Stimulated activated CD4-positive, alpha-beta T cell treated with anti-CD3 and anti-CD28 coated beads, Interleukin-4, amount 100 ng/mL, for 24 hours (primary cell): ENCODE data around the gene GPT2.
"Not testable (repeated sequence)": the region's sequence is repeated elsewhere in the genome, so short reads cannot be mapped to it uniquely, and the experiment has no call there.

ENCODE experiments used
- DNase-seq: peaks from one replicate; pipeline ENCODE4 v3.0.0-alpha.2; 2020

Gene GPT2

DNA sequence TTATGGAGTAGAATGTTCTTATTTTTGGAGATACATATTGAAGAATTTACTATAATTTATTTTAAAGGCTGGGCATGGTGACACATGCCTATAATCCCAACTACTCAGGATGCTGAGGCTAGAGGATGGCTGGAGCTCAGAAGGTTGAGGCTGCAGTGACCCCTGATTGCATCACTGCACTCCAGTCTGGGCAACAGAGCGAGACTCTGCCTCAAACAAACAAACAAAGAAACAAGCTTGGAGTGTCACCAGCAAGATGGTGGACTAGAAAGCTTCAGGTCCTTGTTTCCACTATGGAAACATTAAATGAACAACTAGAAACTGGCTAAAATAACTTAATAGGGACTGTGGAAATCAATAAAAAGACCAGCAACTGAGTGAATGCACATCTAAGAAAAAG lies 17.9 kb upstream of the GPT2 start:
- DNase-seq = no peak

DNA sequence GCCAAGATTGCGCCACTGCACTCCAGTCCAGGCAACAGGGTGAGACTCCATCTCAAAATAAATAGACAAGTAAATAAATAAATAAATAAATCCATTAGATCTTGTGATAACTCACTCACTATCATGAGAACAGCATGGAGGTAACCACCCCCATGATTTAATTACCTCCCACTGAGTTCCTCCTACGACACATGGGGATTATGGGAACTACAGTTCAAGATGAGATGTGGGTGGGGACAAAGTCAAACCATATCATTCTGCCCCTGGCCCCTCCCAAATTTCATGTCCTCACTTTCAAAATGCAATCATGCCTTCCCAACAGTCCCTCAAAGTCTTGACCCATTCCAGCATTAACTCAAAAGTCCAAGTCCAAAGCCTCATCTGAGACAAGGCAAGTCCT lies 16.7 kb upstream of the GPT2 start:
- not testable (repeated sequence) for DNase-seq

- DNase-seq = not testable (repeated sequence)
These were observed 15.3 kb upstream of the GPT2 start for GRCh38 chr16:46868891-46869290.

GRCh38 chr16:46871597-46871996 lies 12.6 kb upstream of the GPT2 start:
- no peak for DNase-seq

- DNase-seq = no peak
These were observed 11.0 kb upstream of the GPT2 start for GRCh38 chr16:46873201-46873600.

- DNase-seq = no peak
These were observed 8.9 kb upstream of the GPT2 start for GRCh38 chr16:46875243-46875642.

- DNase-seq = no peak
These were observed 1.7 kb upstream of the GPT2 start for GRCh38 chr16:46882304-46882939.

GRCh38 chr16:46882940-46883307 lies 1.2 kb upstream of the GPT2 start:
- DNase-seq = no peak

GRCh38 chr16:46883353-46883689 lies 841 bp upstream of the GPT2 start:
- peak; percentile 9 for DNase-seq

GRCh38 chr16:46884513-46885293 lies 541 bp downstream of the GPT2 start:
- DNase-seq = peak; percentile 15

DNA sequence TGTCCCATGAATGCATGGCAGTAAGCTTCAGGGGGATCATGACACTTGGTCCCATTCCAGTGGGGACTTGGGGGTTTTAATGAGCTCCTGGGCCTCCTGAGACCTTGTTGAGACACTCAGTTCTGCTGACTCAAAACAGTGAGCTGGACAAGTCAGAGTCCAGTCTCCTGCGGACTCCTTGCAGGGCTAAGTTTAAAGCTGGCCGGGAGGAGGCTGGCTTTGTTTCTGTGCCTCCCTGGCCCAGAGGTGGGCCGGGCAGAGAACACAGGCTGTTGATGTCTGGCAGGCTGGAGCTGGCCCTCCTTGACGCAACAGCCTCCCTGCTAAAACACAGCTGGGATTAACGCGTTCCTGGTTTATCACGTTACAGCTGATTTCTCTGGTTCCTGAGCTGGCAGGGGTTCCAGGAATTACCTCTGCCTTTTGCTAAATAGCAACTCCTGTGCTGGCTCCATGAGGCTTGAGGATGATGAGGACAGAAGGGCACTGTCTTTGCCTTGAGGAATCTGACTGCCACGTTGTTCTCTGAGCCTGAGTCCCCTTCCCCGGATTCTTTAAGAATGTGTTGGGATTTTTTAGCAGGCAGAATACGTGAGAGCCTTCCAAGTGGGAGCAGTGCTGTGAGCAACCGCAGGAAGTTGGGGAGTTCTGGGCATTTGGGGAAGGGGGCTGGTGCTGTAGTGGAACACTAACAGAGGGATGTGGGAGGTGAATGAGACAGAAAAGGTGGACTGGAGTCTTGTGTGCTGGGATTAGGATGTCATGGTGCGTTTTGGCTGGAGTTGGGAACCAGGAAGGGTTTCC lies 2.0 kb downstream of the GPT2 start:
- no peak for DNase-seq

- no peak for DNase-seq
These were observed 2.8 kb downstream of the GPT2 start for GRCh38 chr16:46886764-46887523.

DNA sequence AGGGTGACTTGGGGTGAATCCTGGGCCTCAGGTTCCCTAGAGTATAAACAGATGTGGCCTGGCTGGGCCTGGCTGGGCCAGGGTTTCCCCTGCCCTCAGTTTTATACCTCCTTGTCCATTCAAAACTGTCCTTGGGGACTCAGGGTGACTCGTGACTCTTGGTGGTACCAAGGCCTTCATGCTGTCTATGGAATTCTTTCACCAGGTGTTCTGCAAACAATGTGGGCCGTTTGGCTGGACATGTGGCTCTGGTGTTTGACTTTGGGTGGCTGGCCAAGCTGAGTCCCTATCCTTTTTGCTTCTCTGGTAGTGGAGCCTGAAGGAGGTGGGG lies 3.3 kb downstream of the GPT2 start:
- no peak for DNase-seq

GRCh38 chr16:46889245-46889941 lies 5.2 kb downstream of the GPT2 start:
- DNase-seq = no peak

DNA sequence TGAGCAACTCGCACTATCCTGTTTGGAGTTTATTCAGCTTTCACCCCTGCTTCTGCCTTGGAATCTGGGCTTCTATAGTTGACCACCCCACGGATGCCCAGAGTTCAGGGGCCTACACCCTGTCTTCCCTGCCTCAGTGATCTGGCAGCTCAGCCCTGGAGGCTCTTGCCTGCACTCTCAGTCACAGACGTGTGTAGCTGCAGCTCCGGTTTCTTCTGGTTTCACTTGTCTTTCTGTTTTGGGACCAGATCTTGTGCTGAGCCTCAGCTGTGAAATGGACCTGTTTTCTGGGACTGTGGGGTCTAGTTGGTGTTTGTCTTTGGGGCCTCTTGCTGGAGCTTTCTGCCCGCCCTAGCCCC lies 5.8 kb downstream of the GPT2 start:
- DNase-seq = no peak

DNA sequence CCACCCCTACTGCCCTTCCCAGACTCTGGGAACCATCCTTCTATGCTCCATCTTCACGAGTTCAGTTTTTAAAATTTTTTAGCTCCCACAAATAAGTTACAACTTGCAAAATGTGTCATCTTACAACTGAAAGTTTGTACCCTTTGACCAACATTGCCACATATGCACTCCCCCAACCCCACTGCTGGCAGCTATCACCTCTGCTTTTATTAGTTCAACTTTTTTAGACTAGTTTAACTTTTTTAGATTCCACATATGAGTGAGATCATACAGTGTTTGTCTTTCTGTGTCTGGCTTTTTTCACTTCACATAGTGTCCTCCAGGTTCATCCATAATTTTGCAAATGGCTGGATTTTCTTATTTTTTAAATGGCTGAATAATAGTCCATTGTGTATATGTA lies 7.7 kb downstream of the GPT2 start:
- DNase-seq = no peak

DNA sequence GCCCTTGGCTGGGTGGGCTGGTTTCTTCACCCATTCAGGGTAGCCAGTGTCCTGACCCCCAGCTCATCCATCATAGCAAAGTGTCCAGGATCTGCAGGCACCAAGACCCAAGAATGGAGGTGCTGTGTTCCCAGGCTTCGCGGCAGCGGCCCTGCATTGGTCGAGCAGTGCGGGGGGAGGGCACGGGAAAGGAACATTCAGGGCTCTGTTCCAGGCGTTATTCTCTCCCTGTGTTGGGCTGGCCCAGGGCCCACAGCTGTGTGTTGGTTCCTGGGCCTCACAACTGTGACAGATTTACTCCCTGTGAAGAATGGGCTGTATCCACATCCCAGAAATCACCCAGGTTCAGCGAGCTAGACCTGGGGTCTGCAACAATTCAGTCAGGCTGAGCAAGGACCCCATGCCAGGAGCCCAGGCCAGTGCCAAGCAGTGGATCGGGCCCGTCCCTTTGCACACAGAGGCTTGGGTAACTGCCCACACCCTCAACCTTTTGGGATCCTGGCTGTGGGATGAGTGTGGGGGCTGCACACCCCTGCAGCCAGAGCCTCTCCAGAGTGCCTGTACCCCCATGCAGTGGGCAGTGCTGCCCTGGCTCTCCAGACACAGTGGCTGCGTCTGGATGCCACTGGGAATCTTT lies 10.0 kb downstream of the GPT2 start:
- DNase-seq = no peak

GRCh38 chr16:46895399-46896313 lies 11.5 kb downstream of the GPT2 start:
- DNase-seq = no peak

DNA sequence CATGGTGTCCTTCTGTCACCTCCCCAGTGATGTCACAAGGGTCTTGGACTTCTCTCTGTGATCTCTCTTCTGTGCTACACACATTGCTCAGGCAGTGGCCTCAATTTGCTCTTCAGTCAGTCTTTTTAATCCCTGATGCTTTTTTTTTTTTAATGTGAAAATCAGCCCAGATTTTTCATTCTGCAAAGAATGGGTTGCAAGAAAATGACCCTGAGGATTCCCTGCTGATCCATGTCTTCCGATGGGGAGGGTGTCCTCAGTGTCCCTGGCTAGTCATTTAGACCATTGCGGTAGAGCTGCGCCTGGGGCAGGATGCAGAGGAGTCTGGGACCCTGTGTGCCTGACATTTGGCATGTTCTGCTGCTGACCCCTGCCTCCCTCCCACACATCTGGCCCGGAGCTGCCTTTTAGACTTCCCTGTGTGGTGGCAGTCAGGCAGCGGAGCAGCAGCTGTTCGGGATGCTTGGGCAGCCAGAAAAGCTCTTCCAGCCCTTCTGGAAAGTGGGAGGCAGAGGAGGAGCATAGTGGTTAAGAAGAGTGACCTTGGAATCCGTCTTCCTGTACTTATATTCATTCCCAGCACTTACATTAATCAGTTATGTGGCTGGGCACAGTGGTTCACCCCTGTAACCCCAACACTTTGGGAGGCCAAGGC lies 12.3 kb downstream of the GPT2 start:
- DNase-seq = no peak

- DNase-seq = no peak
These were observed 13.3 kb downstream of the GPT2 start for GRCh38 chr16:46897471-46897870.

DNA sequence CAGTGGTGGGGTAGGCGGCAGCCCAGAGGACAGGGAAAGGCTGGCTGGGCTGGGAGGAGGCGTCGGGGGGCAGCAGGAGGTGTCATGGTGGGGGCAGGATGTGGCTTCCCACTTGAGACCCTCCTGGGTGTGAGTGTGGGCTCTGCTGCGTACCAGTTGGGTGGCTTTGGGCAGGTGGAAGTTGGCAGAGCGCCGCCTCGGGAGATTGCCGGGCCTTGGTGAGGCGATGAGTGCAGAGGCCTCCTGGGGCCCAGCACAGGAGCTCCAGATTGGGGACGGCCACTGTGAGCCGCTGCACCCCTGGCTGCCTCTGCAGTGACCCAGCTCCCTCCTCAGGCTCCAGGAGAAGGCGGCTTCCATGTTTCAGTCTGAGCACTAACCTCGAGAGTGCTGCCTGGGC lies 13.8 kb downstream of the GPT2 start:
- DNase-seq = no peak
